ENCODE data around the gene SCGB2B2.
A peak's percentile ranks its signal among the peaks of the same experiment; 100 is the strongest.
"Not testable (repeated sequence)": the region's sequence is repeated elsewhere in the genome, so short reads cannot be mapped to it uniquely, and the experiment has no call there.

Gene SCGB2B2, protein sequence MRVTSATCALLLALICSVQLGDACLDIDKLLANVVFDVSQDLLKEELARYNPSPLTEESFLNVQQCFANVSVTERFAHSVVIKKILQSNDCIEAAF

DNA sequence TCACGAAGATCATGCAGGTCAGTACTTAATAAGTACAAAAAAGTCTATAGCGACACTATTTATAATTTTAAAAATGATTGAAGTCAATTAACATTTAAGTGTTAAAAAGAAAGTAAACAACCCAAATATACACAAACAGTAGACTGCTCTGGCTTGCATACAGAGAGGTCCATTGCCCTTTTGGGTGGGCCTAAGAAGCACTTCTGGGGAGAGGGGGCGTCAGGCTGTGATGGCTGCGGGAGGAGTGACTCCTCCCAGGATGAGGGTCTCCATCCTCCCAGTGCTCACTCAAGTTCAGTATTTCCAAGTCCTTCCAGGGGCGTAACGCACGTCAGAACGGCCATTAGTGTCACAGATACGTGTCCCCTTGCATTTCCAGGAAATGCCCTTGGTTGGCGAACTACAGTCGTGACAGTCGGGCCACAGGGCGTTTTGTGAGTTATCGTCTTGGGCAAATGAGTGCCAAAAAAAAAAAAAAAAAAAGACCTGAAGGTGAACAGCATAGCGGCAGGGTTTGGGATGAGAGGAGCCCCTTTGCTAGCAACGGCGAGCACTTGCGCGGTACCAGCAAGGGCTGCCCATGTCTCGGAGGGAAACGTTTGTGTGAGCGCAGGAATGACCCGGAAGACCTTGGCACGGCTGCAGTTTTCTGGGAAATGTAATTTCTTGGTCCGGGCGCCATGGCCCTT is at the start of gene SCGB2B2:
Gene SCGB2B2 (minus strand): TSS at position 463 of the 689 bp plus-strand sequence. CDS start 82,596 bp downstream, outside the sequence.
- no peak for DNase-seq

DNA sequence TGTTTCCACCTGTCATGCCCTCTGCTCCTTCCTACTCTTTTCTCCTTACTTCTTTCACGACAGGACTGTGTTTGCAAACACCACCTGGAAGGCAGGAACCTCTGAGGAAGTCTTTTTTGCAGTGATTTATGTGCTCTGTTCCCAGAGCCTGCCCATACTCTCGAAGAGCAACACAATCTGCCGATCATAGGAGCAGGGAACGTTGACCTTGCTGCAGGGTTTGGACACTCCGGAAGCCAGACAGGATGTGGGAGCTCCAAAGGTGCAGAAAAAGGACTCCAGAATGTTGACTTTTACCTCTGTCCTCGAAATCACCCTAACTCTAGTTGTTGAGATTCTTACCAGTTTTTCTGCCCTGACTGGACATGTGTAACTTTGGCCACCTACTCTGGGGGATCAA is 48.4 kb upstream of the SCGB2B2 start:
- no peak for DNase-seq

DNA sequence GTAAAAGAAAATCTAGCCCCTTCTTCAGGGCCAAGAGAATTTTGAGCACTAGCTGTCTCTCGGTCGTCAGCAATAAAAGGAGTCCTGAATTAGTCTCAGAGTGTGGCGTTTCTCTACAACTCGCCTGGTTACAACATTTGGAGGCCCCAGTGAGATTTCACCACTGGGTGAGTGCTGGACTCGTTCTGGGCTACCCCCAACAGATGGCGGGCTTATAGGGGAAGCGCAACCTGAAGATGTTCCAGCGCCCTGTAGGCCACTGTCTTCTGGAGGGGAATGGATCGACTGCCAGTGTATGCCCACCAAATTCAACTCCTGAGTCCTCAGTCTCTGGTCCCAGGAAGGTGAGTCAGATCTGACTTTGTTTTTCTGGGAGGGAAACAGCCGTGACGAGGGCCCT is 45.4 kb upstream of the SCGB2B2 start:
- DNase-seq: no peak

DNA sequence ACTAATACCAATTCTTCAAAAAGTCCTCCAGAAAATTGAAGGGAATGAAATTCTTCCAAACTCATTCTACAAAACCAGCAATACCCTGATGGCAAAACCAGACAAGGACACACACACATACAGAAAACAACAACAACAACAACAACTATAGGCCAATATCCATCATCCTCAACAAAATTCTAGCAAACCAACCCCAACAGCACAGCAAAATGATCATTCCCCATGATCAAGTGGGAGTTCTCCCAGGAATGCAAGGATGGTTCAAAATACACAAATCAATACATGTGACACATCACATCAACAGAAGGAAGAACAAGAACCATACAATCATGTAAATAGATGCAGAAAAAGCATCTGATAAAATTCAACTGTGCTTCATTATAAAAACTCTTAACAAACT is 38.4 kb upstream of the SCGB2B2 start:
- DNase-seq: no peak

DNA sequence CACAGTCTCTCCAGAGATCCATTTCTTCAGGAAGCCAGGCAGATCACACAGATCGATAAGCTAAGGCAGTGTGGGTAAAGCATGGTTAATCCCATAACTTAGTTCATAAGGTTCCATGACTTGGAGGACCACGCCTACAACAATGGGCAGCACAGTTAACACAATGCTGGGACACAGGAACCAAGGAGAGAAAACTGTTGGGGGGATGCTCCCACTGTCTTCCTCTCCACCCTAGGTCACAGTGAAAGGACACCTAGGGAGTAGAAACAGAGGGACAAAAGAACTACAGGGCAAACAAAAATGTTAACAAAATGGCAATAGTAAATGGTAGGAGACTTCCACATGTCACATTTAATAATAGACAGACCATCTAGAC is 36.3 kb upstream of the SCGB2B2 start:
- DNase-seq: no peak

DNA sequence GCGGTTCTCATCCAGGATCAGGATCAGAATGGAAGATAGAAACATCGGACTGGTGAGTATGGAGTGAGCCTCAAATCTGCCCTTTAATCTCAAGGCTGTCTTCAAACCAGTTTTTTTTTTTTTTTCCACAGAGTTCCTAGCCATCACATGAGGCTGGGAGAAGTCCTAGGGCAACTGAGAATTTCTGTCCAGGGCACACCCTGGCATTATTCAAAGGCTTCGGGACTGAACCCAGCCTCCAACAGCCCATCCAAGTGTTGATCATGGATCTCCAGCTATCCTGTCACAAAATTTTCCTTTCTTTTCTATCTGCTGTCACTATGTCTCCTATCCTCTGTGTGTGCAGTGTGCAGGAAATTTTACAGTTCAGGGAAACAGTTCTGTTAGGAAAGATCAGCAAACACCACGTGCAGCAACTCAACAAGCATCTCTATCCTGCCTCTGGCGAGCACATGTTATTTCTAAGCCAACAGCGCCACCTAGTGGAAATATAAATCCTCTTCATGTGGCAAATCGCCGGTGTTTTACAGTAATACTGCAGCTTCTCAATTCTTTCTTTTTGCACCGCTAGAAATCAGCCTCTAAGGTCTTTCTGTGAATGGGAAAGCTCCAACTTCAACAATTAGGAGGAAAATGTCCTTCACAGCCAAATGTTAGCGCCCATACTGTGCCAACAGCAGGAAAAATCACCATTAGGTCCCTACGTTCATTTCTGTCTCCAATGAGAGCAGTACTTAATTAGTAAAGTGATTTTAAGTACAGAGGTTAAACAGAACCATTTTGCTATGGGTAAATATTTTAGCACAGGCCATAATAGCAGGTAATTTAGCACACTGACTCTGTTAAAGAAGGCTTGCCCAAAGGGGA is 35.7 kb upstream of the SCGB2B2 start:
- peak; percentile 30 for DNase-seq

DNA sequence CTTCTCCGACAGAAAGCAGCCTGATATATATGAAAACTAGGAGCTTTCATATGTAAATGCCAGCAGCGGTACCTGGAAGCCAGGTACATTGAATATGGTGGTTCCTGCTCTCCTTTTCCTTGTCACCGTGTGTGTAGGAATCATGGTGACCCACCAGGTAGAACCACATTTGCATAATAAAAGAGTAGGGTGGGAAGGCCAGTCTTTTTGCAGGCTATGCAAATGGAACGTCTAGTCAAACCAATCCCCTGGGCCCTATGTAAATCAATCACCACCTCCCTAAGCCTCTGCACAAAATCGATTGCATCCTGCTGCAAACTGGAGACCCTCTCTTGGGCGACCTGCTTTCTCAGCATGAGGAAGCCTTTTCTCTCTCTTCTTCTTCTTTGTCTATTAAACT is 34.9 kb upstream of the SCGB2B2 start:
- DNase-seq: no peak

DNA sequence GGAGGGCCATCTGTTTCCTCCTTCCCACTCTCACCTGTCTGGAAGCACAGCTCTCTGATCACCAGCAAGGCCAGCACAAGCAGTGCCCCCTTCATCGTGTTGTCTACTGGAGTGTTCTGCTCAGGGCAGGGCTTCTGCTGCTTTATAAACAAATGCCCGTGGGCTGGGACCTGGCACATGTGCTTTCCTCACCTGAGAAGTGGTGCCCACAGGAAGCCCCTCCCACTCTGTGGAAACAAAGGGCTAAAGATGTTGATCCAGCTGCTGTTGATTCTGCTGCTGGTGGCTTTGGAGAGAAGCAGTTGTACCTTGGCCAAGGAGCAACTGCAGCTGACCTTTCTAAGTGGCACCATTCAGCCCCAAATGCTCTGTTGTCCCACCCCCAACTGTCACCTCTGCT is 30.7 kb upstream of the SCGB2B2 start:
- DNase-seq: no peak

DNA sequence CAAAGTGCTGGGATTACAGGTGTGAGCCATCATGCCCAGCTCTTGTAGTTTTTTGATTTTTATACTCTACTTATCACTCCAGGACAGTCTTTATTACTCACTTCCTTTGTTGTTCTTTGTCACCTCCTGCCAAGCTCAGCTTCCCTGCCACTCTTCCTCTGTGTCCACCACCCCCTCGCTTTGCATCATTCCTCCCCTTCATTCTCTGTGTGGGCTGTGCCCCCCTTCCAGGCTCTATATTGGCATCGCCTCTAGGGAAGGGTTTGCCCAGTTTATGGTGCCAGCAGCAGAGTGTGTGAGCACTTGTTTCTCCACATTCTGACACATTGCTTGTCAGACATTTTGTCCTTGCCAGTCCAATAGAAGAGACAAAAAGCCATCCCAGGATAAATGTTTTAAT is 15.6 kb upstream of the SCGB2B2 start:
- no peak for DNase-seq

DNA sequence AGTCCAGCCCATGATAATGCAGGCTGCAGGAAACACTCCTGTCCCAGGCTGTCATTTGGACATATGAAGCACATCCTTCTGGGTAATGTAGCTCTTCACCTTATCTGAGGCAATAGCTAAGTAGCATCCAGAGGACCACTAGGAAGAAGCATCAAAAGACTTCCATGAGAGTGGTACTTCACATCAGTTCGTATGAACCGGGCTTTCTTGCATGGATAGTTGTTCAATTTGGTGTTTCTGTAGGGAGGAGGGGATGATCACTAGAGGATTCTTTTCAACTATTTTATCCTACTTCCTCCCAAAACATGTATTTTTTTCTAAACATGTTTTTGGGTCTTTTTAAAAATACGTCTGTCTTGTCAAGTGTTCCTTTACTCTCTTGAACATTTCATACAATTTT is 13.4 kb upstream of the SCGB2B2 start:
- DNase-seq: no peak

DNA sequence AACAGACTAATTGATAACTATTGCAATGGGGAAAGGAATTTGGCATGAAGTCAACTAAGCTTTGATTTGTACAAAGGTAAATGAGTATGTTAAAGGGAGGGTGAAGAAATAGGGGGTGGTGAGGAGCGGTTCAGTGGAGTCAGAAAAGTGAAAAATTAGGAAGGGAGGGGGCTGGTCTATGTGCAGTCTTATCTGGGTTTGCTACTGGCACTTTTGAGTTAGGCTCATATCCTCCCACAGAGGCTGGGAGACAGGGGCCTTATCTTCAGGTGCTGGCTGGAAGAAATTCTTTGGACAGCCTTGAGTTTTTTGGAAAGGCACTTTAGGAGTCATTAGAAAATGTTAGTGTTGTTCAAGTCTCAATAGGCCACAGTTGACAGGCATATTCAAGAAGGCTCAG is 11.6 kb upstream of the SCGB2B2 start:
- no peak for DNase-seq

DNA sequence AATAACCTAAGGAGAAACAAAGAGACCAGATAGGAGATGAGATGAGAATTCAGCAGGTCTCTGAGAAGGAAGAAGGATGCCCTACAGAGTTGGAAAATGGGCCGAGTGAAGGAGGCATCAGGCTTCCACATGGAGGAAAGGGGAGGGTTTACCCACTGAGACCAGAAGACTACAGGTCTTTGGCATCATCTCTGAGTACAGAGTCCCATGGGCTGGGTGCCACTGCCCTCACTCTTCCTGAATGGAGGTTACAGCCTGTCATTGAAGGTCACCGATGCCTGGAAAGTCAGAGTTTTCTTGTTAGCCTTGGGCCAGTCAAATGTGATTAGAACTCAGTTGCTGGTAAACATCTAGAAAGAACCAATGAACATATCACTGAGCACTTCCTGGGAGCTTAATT is 10.4 kb upstream of the SCGB2B2 start:
- no peak for DNase-seq

DNA sequence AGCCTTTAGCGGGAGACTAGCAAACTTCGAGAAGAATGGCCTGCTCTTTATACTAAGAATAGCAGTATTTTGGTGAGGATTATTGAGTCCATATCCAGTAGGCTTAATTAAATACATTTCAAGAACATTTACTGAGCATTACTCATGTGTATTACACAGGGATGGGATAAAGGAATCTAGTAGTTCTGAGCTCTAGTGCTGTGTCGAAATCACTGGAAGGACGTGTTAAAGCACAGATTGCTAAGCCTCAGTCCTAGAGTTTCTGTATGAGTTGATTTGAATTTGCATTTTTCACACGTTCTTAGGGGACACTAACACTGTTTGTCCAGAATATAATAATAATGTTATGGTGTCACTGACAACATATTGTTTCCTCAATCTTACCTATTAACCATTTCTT is 9.5 kb upstream of the SCGB2B2 start:
- DNase-seq: no peak

DNA sequence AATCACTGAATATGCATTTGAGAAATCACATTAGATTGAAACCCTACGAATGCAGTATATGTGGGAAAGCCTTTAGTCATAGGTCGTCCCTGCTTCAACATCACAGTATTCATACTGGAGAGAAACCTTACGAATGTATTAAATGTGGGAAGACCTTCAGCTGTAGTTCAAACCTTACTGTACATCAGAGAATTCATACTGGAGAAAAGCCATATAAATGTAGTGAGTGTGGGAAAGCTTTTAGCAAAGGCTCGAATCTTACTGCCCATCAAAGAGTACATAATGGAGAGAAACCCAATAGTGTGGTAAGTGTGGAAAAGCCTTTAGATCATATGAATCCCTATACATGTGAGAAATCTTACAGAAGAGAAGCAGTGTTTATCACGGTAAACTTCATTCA is 8.3 kb upstream of the SCGB2B2 start:
- DNase-seq: not testable (repeated sequence)

DNA sequence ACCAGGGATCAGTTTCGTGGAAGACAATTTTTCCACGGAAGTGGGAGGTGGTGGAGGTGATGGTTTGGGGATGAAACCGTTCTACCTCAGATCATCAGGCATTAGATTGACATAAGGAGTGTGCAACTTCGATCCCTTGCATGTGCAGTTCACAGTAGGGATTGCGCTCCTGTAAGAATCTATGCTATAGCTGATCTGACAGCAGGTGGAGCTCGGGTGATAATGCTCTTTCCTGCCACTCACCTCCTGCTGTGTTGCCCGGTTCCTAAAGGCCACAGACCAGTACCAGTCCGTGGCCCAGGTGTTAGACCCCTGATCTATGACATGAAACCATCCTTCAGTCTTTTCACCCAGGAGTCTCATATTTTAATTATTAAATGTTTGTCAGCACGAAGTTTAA is 4.5 kb upstream of the SCGB2B2 start:
- DNase-seq: no peak

DNA sequence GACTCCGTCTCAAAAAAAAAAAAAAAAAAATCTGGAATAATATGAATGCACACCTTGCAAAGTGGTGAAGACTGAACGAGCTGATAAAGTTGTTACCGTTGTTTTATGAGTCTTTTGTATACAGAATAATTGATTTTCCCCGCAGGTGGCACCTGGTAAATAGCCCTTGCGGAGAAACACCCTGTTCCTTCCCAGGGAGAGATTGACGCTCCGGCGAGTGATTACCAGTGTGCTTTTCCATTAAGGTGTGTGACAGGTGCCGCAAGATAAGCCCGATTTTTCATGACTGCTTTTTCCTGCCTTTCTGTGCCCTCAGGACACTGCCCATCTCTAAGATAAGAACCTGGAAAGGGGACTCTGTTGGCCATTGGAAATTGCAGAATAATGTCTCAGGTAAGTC is 1.5 kb upstream of the SCGB2B2 start:
- no peak for DNase-seq

DNA sequence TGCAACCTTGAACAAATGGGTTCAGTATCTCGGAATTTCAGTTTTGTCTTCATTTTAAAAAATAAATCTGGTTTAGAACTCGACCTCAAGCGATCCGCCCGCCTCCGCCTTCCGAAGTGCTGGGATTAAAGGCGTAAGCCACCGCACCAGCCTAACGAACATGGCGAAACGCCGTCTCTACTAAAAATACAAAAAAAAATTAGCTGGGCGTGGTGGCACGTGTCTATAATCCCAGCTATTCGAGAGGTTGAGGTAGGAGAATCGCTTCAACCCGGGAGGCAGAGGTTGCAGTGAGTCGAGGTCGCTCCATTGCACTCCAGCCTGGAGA is 1.1 kb upstream of the SCGB2B2 start:
- no peak for DNase-seq

DNA sequence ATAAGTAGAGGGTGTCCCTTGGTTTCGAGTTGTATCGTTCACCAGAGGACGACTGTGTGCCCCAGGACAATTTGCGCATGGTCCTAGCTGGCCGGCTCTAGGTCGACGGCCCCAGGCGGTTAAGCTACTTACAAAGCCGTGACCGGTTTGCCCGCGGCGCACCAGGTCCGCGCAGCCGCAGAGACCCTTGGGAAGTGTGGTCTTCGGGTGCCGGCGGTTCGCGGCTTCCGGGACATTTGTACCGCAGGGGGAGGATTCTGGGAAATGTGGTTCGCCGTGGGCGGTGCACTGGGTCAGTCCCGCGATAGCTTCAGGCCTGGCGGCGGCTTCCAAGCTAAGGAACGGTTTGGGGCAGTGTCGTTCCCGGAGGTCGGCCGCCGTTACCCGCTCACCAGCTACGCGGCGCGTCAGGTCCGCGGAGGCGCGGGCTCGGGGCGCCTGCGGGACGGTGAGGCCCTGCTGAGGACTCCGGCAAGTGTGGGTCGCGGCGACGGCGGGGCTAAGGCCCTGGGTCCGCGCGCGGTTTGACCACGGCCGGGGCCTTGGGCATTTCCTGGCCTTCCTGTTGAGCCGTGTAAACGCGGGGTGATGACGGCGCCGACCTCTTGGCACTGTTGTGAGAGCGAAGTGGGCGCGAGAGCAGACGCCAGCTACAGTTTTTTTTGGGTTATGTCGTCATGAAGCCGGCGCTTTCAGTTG is 576 bp upstream of the SCGB2B2 start, which contains the start of gene ZNF302:
Gene ZNF302 (plus strand): TSS at position 293 of the 699 bp plus-strand sequence. CDS start 1,127 bp downstream, outside the sequence.
- no peak for DNase-seq

DNA sequence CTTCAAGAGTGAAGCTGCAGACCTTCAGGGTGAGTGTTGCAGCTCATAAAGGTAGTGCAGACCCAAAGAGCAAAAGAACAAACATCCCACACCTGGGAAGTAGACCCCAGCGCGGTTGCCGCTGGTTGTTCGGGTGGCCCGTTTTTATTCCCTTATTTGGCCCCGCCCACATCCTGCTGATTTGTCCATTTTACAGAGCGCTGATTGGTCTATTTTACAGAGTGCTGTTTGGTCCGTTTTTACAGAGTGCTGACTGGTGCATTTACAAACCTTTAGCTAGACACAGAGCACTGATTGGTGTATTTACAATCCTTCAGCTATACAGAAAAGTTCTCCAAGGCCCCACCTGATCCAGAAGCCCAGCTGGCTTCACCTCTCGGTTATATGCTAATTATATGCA is 1.0 kb downstream of the SCGB2B2 start:
- no peak for DNase-seq

DNA sequence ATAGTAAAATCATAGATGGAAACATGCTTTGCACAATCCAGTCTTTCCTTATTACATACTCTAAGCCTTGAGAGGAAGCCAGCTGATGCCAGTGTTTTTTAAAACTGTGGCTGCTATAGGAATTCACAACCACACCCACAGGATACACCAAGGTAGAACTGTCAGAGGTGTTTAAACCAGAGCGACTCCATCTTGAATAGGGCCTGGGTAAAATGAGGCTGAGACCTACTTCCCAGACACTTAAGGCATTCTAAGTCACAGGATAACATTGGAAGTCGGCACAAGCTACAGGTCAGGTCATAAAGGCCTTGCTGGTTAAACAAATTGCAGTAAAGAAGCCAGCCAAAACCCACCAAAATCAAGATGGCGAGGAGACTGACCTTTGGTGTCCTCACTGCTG is 1.7 kb downstream of the SCGB2B2 start:
- no peak for DNase-seq

DNA sequence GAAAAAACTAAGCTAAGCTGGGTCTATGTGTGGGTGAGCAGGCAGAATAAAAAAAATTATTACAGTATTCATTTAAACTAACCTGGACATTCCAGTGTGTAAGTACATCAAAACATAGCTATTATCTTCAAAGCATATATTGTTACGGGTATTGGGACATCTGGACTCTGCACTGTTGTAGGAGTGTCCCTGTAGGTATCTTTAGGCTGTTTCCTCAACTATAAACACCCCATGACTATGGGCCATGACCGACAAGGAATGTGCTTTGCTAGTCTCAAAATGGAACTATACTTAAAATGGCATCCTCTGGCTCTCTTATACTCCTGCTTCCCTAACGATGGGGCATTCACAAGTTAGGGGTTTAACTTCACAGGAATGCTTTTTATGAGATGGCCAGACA is 3.4 kb downstream of the SCGB2B2 start:
- no peak for DNase-seq

DNA sequence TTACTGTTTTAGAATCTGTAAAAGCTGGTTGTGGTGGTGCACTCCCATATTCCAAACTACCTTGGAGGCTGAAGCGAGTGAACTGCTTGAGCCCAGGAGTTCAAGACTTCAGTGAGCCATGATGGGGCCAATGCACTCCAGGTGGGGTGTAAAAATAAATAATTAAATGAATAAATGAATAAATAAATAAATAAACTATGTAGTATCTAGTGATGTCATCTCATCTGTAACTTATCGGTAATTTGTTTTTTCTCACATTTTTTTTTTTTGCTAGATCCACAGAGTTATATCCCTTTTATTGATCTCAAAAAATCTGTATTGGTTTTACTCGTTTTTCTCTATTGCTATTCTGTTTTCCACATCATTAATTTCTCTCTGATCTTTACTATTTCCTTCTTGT is 5.0 kb downstream of the SCGB2B2 start:
- no peak for DNase-seq

DNA sequence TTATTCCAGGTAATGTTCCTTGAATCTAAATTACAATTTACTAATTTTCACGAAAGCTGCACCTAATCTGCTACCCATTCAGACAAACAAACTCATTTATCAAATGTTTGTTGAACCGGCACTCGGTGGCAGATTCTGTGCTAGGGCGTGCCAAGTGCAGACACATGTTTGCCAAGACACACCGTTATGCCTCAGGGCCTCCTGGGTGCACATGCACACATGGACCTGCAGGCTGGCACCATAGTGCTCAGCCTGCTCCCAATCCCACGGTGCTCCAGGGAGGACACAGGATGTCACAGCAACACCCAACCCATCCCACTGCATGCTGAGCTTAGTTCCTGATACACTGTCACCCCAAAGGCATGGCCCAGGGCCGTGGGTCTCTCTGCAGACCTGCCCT is 7.7 kb downstream of the SCGB2B2 start:
- DNase-seq: no peak

DNA sequence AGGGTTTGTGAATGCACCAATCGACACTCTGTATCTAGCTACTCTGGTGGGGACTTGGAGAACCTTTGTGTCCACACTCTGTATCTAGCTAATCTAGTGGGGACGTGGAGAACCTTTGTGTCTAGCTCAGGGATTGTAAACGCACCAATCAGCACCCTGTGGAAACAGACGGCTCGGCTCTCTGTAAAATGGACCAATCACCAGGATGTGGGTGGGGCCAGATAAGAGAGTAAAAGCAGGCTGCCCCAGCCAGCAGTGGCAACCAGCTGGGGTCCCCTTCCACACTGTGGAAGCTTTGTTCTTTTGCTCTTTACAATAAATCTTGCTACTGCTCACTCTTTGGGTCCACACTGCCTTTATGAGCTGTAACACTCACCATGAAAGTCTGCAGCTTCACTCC is 8.3 kb downstream of the SCGB2B2 start:
- not testable (repeated sequence) for DNase-seq
